ENCODE results near the gene ETS1. TPM values are rescaled to one million over a fixed set of nuclear protein-coding genes. Genes with fewer than 3 reads are reported as not detected.
"Not testable (repeated sequence)": the region's sequence is repeated elsewhere in the genome, so short reads cannot be mapped to it uniquely, and the experiment has no call there.

ETS1 gene
- polyA plus RNA-seq, 2 of the 4 experiments (the other 2 are of a cell fraction), result 14.5 to 18.8 TPM

GRCh38 chr11:128447233-128447632 is 140.1 kb downstream of the ETS1 start:
- FAIRE-seq (no peak), ATAC-seq (no peak), DNase-seq (ENCODE audit: low read depth in 1 of 2, low spot score in 1 of 2) (no peak)
- ChIA-PET CTCF (no interaction called here), POLR2A (no interaction called here)
- 91% methylated on average over 4 of the region's 4 CpGs for WGBS (ENCODE audit: missing lambda C conversion rate)
- TF ChIP-seq BHLHE40 (IDR thresholded peaks at IDR 0.05; ENCODE audit: low read depth, low read length) (no peak), GATA3 (IDR thresholded peaks at IDR 0.05; ENCODE audit: borderline replicate concordance) (no peak), NFE2L2 (conservative IDR thresholded peaks at IDR 0.05; ENCODE audit: low read length) (no peak), FOXS1 (CRISPR knock-in tag; IDR thresholded peaks at IDR 0.05) (no peak), MYC (IDR thresholded peaks at IDR 0.05; ENCODE audit: borderline replicate concordance, low read length) (no peak), FOSB (CRISPR knock-in tag; IDR thresholded peaks at IDR 0.05) (no peak), CHD2 (IDR thresholded peaks at IDR 0.05; ENCODE audit: low read length, partially characterized antibody) (no peak), NPAS2 (CRISPR knock-in tag; IDR thresholded peaks at IDR 0.05; ENCODE audit: borderline replicate concordance) (no peak), RFX5 (IDR thresholded peaks at IDR 0.05) (no peak), CHD4 (IDR thresholded peaks at IDR 0.05; ENCODE audit: borderline replicate concordance) (no peak), ESRRA (IDR thresholded peaks at IDR 0.05; ENCODE audit: borderline replicate concordance, low read length) (no peak), ZNF302 (CRISPR knock-in tag; IDR thresholded peaks at IDR 0.05) (no peak)
- TF ChIP-seq, protein P1, sequence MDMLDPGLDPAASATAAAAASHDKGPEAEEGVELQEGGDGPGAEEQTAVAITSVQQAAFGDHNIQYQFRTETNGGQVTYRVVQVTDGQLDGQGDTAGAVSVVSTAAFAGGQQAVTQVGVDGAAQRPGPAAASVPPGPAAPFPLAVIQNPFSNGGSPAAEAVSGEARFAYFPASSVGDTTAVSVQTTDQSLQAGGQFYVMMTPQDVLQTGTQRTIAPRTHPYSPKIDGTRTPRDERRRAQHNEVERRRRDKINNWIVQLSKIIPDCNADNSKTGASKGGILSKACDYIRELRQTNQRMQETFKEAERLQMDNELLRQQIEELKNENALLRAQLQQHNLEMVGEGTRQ (IDR thresholded peaks at IDR 0.05), result no peak
- TF ChIP-seq, protein P2, sequence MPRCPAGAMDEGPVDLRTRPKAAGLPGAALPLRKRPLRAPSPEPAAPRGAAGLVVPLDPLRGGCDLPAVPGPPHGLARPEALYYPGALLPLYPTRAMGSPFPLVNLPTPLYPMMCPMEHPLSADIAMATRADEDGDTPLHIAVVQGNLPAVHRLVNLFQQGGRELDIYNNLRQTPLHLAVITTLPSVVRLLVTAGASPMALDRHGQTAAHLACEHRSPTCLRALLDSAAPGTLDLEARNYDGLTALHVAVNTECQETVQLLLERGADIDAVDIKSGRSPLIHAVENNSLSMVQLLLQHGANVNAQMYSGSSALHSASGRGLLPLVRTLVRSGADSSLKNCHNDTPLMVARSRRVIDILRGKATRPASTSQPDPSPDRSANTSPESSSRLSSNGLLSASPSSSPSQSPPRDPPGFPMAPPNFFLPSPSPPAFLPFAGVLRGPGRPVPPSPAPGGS (IDR thresholded peaks at IDR 0.05), result no peak
- Histone ChIP-seq H3K4me1 (peaks cover 16% of the 10 kb centered on the region; the same call in 2 of the 3 replicates), H3K9me3 (no peaks in the 10 kb centered on the region), H3K27ac (no peak overlapping the region), H3K4me2 (no peak overlapping the region), H3K4me3 (no peak overlapping the region)

DNA sequence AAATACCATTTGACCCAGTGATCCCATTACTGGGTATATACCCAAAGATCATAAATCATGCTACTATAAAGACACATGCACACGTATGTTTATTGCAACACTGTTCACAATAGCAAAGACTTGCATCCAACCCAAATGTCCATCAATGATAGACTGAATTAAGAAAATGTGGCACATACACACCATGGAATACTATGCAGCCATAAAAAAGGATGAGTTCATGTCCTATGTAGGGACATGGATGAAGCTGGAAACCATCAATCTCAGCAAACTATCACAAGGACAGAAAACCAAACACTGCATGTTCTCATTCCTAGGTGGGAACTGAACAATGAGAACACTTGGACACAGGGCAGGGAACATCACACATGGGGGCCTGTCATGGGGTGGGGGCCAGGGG is 141.4 kb downstream of the ETS1 start:
- H3K27ac ChIP-seq; POLR2A ChIA-PET; H3K4me2 ChIP-seq; ATAC-seq; FAIRE-seq; CTCF ChIA-PET; DNase-seq (ENCODE audit: low read depth in 1 of 2, low spot score in 1 of 2); H3K9me3 ChIP-seq; H3K4me3 ChIP-seq: not testable (repeated sequence)
- 100% methylated on average over 1 of the region's 1 CpG for WGBS (ENCODE audit: missing lambda C conversion rate)
- peaks cover 16% of the 10 kb centered on the region; the same call in 2 of the 3 replicates for H3K4me1 ChIP-seq

- ATAC-seq, result no peak
- ChIA-PET CTCF (interaction anchor here (2.0 kb wide), 1 partner anchor 12 kb away, joined by 4 read pairs; no protein-coding TSS in a partner anchor), POLR2A (no interaction called here)
- TF ChIP-seq, protein P3, sequence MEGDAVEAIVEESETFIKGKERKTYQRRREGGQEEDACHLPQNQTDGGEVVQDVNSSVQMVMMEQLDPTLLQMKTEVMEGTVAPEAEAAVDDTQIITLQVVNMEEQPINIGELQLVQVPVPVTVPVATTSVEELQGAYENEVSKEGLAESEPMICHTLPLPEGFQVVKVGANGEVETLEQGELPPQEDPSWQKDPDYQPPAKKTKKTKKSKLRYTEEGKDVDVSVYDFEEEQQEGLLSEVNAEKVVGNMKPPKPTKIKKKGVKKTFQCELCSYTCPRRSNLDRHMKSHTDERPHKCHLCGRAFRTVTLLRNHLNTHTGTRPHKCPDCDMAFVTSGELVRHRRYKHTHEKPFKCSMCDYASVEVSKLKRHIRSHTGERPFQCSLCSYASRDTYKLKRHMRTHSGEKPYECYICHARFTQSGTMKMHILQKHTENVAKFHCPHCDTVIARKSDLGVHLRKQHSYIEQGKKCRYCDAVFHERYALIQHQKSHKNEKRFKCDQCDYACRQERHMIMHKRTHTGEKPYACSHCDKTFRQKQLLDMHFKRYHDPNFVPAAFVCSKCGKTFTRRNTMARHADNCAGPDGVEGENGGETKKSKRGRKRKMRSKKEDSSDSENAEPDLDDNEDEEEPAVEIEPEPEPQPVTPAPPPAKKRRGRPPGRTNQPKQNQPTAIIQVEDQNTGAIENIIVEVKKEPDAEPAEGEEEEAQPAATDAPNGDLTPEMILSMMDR (IDR thresholded peaks at IDR 0.05), result no peak
- TF ChIP-seq RAD21 (conservative IDR thresholded peaks at IDR 0.05 in 1 of 2, IDR thresholded peaks at IDR 0.05 in 1 of 2) (no peak), TFCP2L1 (CRISPR knock-in tag; IDR thresholded peaks at IDR 0.05) (no peak), RFX5 (IDR thresholded peaks at IDR 0.05) (no peak), RCOR1 (IDR thresholded peaks at IDR 0.05; ENCODE audit: low read depth, low read length) (no peak), SREBF2 (IDR thresholded peaks at IDR 0.05) (no peak), TP53 (CRISPR knock-in tag; IDR thresholded peaks at IDR 0.05) (no peak), HOXB13 (CRISPR knock-in tag; IDR thresholded peaks at IDR 0.05; ENCODE audit: low read depth) (no peak), ZFP36 (IDR thresholded peaks at IDR 0.05; ENCODE audit: borderline replicate concordance, partially characterized antibody) (no peak), SMC3 (IDR thresholded peaks at IDR 0.05) (no peak), HOXB5 (CRISPR knock-in tag; IDR thresholded peaks at IDR 0.05) (no peak), FOSB (CRISPR knock-in tag; IDR thresholded peaks at IDR 0.05) (no peak), HOXA7 (CRISPR knock-in tag; IDR thresholded peaks at IDR 0.05) (no peak), PHF8 (IDR thresholded peaks at IDR 0.05; ENCODE audit: borderline replicate concordance, low read depth) (no peak)
- TF ChIP-seq, protein P4, sequence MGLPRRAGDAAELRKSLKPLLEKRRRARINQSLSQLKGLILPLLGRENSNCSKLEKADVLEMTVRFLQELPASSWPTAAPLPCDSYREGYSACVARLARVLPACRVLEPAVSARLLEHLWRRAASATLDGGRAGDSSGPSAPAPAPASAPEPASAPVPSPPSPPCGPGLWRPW (IDR thresholded peaks at IDR 0.05), result no peak
- TF ChIP-seq, protein P5, sequence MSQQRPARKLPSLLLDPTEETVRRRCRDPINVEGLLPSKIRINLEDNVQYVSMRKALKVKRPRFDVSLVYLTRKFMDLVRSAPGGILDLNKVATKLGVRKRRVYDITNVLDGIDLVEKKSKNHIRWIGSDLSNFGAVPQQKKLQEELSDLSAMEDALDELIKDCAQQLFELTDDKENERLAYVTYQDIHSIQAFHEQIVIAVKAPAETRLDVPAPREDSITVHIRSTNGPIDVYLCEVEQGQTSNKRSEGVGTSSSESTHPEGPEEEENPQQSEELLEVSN (IDR thresholded peaks at IDR 0.05; ENCODE audit: borderline replicate concordance, low read depth), result no peak
- 80% methylated on average over 2 of the region's 2 CpGs for WGBS (ENCODE audit: missing lambda C conversion rate)
- no peak for DNase-seq (ENCODE audit: low read depth in 1 of 2, low spot score in 1 of 2)
- Histone ChIP-seq H3K4me2 (no peak overlapping the region), H3K27ac (no peak overlapping the region), H3K4me1 (no peaks in the 10 kb centered on the region), H3K4me3 (no peak overlapping the region), H3K9me3 (no peaks in the 10 kb centered on the region)
- FAIRE-seq, result no peak
Measured at GRCh38 chr11:128437136-128437535, 150.2 kb downstream of the ETS1 start.

Data from A549 (cell line).